WTC11 (cell line): ENCODE measurements around the gene ASL.
"Not testable (repeated sequence)": the region's sequence is repeated elsewhere in the genome, so short reads cannot be mapped to it uniquely, and the experiment has no call there.

Experiments
- ELF4 ChIP-seq: sonication (generic); formaldehyde crosslinking; IDR thresholded peaks from 2 replicates; pipeline ENCODE4 v1.8.1; 2022; ENCODE audit warnings: low read depth, mild to moderate bottlenecking, moderate library complexity, missing genetic modification reagents
- TEAD1 ChIP-seq: sonication (generic); formaldehyde crosslinking; IDR thresholded peaks from 2 replicates; pipeline ENCODE4 v1.8.0; 2022; ENCODE audit warnings: mild to moderate bottlenecking, missing genetic modification reagents
- TF ChIP-seq, protein P1 (sequence below): fragments of 200-600 bp; IDR thresholded peaks from 2 replicates; pipeline ENCODE4 v1.8.0; 2022; ENCODE audit warnings: antibody characterized with exemption
- TF ChIP-seq, protein P2 (sequence below): sonication (generic); formaldehyde crosslinking; IDR thresholded peaks from 2 replicates; pipeline ENCODE4 v1.8.1; 2023; ENCODE audit warnings: mild to moderate bottlenecking, missing genetic modification reagents, moderate library complexity
- TF ChIP-seq, protein P3 (sequence below): sonication (generic); formaldehyde crosslinking; conservative IDR thresholded peaks from 2 replicates; pipeline ENCODE4 v1.8.1; 2022; ENCODE audit warnings: mild to moderate bottlenecking, missing genetic modification reagents

DNA sequence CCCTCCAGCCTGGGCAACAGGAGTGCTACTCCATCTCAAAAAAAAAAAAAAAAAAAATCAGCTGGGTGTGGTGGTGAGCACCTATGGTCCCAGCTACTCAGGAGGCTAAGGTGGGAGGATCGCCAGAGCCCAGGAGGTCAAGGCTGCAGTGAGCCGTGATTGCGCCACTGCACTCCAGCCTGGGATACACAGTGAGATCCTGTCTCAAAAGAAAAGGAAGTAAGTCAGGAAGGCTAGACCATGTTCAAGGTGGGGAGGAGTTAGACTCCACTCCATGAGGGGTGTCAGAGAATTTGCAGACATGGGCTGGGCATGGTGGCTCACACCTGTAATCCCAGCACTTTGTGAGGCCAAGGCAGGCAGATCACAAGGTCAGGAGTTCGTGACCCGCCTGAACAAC is 32.8 kb downstream of the ASL start:
- TF ChIP-seq, protein P1, sequence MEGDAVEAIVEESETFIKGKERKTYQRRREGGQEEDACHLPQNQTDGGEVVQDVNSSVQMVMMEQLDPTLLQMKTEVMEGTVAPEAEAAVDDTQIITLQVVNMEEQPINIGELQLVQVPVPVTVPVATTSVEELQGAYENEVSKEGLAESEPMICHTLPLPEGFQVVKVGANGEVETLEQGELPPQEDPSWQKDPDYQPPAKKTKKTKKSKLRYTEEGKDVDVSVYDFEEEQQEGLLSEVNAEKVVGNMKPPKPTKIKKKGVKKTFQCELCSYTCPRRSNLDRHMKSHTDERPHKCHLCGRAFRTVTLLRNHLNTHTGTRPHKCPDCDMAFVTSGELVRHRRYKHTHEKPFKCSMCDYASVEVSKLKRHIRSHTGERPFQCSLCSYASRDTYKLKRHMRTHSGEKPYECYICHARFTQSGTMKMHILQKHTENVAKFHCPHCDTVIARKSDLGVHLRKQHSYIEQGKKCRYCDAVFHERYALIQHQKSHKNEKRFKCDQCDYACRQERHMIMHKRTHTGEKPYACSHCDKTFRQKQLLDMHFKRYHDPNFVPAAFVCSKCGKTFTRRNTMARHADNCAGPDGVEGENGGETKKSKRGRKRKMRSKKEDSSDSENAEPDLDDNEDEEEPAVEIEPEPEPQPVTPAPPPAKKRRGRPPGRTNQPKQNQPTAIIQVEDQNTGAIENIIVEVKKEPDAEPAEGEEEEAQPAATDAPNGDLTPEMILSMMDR = not testable (repeated sequence)
- TF ChIP-seq, protein P2, sequence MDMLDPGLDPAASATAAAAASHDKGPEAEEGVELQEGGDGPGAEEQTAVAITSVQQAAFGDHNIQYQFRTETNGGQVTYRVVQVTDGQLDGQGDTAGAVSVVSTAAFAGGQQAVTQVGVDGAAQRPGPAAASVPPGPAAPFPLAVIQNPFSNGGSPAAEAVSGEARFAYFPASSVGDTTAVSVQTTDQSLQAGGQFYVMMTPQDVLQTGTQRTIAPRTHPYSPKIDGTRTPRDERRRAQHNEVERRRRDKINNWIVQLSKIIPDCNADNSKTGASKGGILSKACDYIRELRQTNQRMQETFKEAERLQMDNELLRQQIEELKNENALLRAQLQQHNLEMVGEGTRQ (CRISPR knock-in tag) = not testable (repeated sequence)
- TF ChIP-seq, protein P3, sequence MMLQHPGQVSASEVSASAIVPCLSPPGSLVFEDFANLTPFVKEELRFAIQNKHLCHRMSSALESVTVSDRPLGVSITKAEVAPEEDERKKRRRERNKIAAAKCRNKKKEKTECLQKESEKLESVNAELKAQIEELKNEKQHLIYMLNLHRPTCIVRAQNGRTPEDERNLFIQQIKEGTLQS (CRISPR knock-in tag) = not testable (repeated sequence)
- TF ChIP-seq ELF4, TEAD1 (CRISPR knock-in tag): not testable (repeated sequence)
